Osteoblast (primary cell): ENCODE results near the gene ANK3. TPM values are rescaled to one million over a fixed set of nuclear protein-coding genes. Genes with fewer than 3 reads are reported as not detected.

ENCODE experiments used
- DNase-seq: peaks from one replicate; pipeline ENCODE4 v3.0.0; 2011; ENCODE audit warnings: low spot score, mixed read lengths; ENCODE audit not compliant: insufficient read length; ENCODE audit errors: missing footprints
- H2AFZ ChIP-seq: 2 replicates; pipeline ENCODE4 v1.6.0; 2011; ENCODE audit warnings: mild to moderate bottlenecking, low read length
- H3K27ac ChIP-seq: 2 replicates; pipeline ENCODE4 v1.5.1; 2011; ENCODE audit warnings: mild to moderate bottlenecking, low read depth, low read length, moderate library complexity
- H3K27me3 ChIP-seq: 2 replicates; pipeline ENCODE4 v1.6.0; 2012; ENCODE audit warnings: mild to moderate bottlenecking, control low read depth, inconsistent platforms, low read length, moderate library complexity; ENCODE audit not compliant: insufficient read depth
- H3K36me3 ChIP-seq: 2 replicates; pipeline ENCODE4 v1.5.1; 2011; ENCODE audit warnings: mild to moderate bottlenecking, low read length, control low read depth, moderate library complexity; ENCODE audit not compliant: insufficient read depth
- H3K4me1 ChIP-seq: 2 replicates; pipeline ENCODE4 v1.5.1; 2011; ENCODE audit warnings: mild to moderate bottlenecking, low read length, control low read depth, moderate library complexity; ENCODE audit not compliant: insufficient read depth
- H3K4me2 ChIP-seq: 2 replicates; pipeline ENCODE4 v1.6.0; 2011; ENCODE audit warnings: mild to moderate bottlenecking, low read length; ENCODE audit not compliant: insufficient read depth
- H3K4me3 ChIP-seq: fragments of 200-600 bp; sonication (generic); 3 replicates; pipeline ENCODE4 v1.5.1; 2012; ENCODE audit warnings: mild to moderate bottlenecking, low read length, inconsistent platforms; ENCODE audit not compliant: insufficient read depth
- H3K79me2 ChIP-seq: 2 replicates; pipeline ENCODE4 v1.6.0; 2012; ENCODE audit warnings: mild to moderate bottlenecking, low read length, control low read depth, inconsistent platforms; ENCODE audit not compliant: insufficient read depth
- H3K9me3 ChIP-seq: 2 replicates; pipeline ENCODE4 v1.5.1; 2011; ENCODE audit warnings: low read depth, low read length, control low read depth
- H4K20me1 ChIP-seq: 2 replicates; pipeline ENCODE4 v1.6.0; 2012; ENCODE audit warnings: mild to moderate bottlenecking, low read length, control low read depth; ENCODE audit not compliant: insufficient read depth
- CTCF ChIP-seq: IDR thresholded peaks from 2 replicates; pipeline ENCODE4 v1.5.1; 2011; ENCODE audit warnings: mild to moderate bottlenecking, low read depth, low read length, moderate library complexity; ENCODE audit errors: extremely low read depth
- small RNA-seq: library from RNA; depleted of rRNA; stranded (forward); fragments of <200 nt; gene quantifications from one replicate; pipeline ENCODE3, GENCODE V24; 2012
- total RNA-seq: library from RNA; depleted of rRNA; stranded (reverse); fragments of >200 nt; gene quantifications from 2 replicates; pipeline ENCODE4 v1.2.3, GENCODE V29; 2012

Gene ANK3
- total RNA-seq, 1 donor: 44.5 TPM

GRCh38 chr10:59980356-59980755, 409.3 kb downstream of the ANK3 start:
- Histone ChIP-seq H3K27ac (no peak overlapping the region), H3K4me3 (no peak overlapping the region), H2AFZ (no peak overlapping the region), H3K79me2 (no peaks in the 10 kb centered on the region), H3K36me3 (no peaks in the 10 kb centered on the region), H4K20me1 (no peaks in the 10 kb centered on the region), H3K4me2 (no peak overlapping the region), H3K4me1 (no peaks in the 10 kb centered on the region), H3K9me3 (no peaks in the 10 kb centered on the region), H3K27me3 (no peaks in the 10 kb centered on the region)
- no peak for DNase-seq
- TF ChIP-seq CTCF: no peak

- DNase-seq: no peak
- no peak for TF ChIP-seq CTCF
- no peak overlapping the region for H2AFZ ChIP-seq
- H3K4me3 ChIP-seq: no peak overlapping the region
- H3K27me3 ChIP-seq: no peaks in the 10 kb centered on the region
- no peaks in the 10 kb centered on the region for H3K4me1 ChIP-seq
- H3K27ac ChIP-seq: no peak overlapping the region
- no peaks in the 10 kb centered on the region for H3K36me3 ChIP-seq
- H3K9me3 ChIP-seq: no peaks in the 10 kb centered on the region
- no peaks in the 10 kb centered on the region for H4K20me1 ChIP-seq
- H3K79me2 ChIP-seq: no peaks in the 10 kb centered on the region
- H3K4me2 ChIP-seq: no peak overlapping the region
These were observed 412.2 kb downstream of the ANK3 start for GRCh38 chr10:59977486-59977885.

GRCh38 chr10:59976909-59977308, 412.8 kb downstream of the ANK3 start:
- no peak overlapping the region for H3K4me2 ChIP-seq
- H3K27ac ChIP-seq: no peak overlapping the region
- H3K36me3 ChIP-seq: no peaks in the 10 kb centered on the region
- no peaks in the 10 kb centered on the region for H3K4me1 ChIP-seq
- H3K79me2 ChIP-seq: no peaks in the 10 kb centered on the region
- H3K27me3 ChIP-seq: no peaks in the 10 kb centered on the region
- DNase-seq: no peak
- no peak for TF ChIP-seq CTCF
- no peaks in the 10 kb centered on the region for H3K9me3 ChIP-seq
- H2AFZ ChIP-seq: no peak overlapping the region
- no peaks in the 10 kb centered on the region for H4K20me1 ChIP-seq
- H3K4me3 ChIP-seq: no peak overlapping the region

Small RNA genes within 50 kb of the gene (small RNA-seq; reads per million reads assigned to genes)
- not detected for gene RF00019
